Tibial nerve (tissue), 4 donors: Measurements from ENCODE around the gene ADAMTS18.

ENCODE experiments used
- EP300 ChIP-seq, 2 donors: sonication (generic); formaldehyde crosslinking; IDR thresholded peaks; one replicate each; pipeline ENCODE4 v1.6.1; 2017; ENCODE audit warnings: antibody characterized with exemption in 2 of 2, mild to moderate bottlenecking in 1 of 2
- TF ChIP-seq, protein P1 (sequence below), 5 experiments: fragments of 200-600 bp in 3 of 5; fragments of 450-650 bp in 2 of 5; sonication (generic) in 3 of 5; IDR thresholded peaks; one replicate each; pipeline ENCODE4 v1.5.1; 2016 to 2019; ENCODE audit warnings: antibody characterized with exemption in 5 of 5, mild to moderate bottlenecking in 3 of 5, moderate library complexity in 2 of 5

DNA sequence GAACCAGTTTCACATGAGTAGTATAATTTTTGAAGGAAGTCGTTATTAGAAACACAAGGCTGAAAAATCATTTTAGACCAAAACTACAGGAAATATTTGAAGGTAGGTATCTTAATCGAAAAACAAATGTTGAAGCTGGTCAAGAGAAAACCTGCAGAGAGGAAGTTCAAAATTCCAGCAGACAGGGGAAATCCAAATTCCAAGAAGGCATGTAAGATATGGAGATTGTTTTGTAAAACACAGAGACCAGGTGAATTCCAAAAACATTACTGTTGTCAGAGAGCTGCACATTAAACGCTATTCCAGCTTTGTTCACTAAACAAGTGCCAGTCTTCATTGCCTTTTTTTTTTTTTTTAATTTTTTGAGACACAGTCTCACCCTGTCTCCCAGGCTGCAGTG, 38.4 kb downstream of the ADAMTS18 start:
- TF ChIP-seq, protein P1, sequence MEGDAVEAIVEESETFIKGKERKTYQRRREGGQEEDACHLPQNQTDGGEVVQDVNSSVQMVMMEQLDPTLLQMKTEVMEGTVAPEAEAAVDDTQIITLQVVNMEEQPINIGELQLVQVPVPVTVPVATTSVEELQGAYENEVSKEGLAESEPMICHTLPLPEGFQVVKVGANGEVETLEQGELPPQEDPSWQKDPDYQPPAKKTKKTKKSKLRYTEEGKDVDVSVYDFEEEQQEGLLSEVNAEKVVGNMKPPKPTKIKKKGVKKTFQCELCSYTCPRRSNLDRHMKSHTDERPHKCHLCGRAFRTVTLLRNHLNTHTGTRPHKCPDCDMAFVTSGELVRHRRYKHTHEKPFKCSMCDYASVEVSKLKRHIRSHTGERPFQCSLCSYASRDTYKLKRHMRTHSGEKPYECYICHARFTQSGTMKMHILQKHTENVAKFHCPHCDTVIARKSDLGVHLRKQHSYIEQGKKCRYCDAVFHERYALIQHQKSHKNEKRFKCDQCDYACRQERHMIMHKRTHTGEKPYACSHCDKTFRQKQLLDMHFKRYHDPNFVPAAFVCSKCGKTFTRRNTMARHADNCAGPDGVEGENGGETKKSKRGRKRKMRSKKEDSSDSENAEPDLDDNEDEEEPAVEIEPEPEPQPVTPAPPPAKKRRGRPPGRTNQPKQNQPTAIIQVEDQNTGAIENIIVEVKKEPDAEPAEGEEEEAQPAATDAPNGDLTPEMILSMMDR (IDR thresholded peaks at IDR 0.05), result no peak
- TF ChIP-seq EP300 (IDR thresholded peaks at IDR 0.05), result no peak
